ENCODE results near the gene STXBP5. TPM values are rescaled to one million over a fixed set of nuclear protein-coding genes. Genes with fewer than 3 reads are reported as not detected.

STXBP5 gene
- total RNA-seq (2014; rRNA removed; shearing (Covaris generic)), result 9.6 and 14.1 TPM in 2 replicates

DNA sequence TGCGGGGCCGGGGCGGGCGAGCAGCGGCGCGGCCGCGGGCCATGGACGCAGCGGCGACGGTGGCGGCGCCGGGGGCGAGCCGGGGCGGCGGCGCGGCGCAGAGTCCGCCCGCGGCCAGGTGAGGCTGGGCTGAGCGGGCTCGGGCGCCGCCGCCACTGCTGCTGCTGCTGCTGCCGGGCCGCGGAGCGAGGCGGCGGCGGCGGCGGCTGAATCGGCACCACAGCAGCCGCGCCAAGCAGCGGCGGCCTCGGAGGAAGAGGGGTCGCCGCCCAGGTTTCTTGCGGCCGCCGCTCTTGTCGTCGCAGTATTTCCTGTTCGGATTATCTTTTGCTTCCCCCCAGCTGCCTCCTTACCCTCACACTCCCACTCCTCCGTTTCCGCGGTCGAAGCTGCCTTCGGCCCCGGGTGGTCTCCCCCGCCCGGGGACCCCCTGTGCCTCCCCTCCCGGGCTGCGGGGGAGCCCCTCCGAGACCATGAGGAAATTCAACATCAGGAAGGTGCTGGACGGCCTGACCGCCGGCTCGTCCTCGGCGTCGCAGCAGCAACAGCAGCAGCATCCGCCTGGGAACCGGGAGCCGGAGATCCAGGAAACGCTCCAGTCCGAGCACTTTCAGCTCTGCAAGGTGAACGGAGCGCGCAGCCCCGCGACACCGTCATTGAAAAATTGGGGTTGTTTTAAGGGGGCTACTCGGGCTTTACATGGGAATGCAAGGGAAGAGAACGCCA, at the start of gene STXBP5:
STXBP5 (plus strand) TSS at position 358 of the 726 bp plus-strand sequence; CDS start at position 474, 116 bp downstream.
- in situ Hi-C loops (cut with HindIII; ENCODE audit: low sequenced_read_pairs), result loop anchor here (25.0 kb wide), 1 partner anchor 292 kb away; no protein-coding TSS in a partner anchor
- DNase-seq (ENCODE audit: low spot score), result peak; percentile 64

DNA sequence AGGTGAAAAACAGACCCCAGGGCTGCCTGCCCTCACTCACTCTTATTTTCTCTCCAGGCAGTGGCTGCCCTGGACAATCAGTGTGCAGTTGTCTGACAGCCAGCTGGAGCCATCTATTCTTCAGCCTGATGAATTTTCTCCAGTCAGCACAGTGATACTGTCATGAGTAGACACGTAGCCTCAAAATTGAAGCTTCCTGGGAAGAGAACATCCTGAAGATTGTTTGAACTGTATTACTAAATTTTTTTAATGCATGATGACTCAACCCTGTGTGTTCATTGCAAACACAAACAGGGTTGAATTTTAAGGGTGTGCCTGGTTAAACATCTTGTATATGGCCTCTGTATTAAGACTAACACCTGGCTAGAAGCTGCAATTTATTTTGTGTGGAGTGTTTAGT, 49.8 kb upstream of the STXBP5 start:
- in situ Hi-C loops (cut with HindIII; ENCODE audit: low sequenced_read_pairs), result no loop called here

DNA sequence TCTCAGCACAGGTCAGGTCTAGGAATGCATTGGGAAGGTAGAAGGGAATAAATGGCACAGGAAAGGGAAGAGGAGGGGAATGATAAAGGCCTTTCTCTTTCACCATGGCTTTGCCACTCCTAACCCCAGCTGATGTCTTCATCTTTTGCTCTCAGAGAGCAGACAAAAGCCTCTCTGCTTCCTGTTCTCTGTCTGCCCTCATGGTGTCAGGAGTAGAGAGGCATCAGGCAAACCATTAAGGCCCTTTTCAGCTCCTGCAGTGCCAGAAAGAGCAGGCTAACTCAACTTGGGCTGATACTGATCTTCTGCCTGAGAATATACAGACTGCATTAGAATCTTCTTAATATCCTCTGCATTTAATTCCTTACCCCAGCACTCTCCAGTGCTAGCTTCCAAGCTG, 48.0 kb upstream of the STXBP5 start:
- in situ Hi-C loops (cut with HindIII; ENCODE audit: low sequenced_read_pairs), result no loop called here
- DNase-seq (ENCODE audit: low spot score), result no peak

More for the DNA sequence above, 49.8 kb upstream of the STXBP5 start:
- DNase-seq (ENCODE audit: low spot score), result no peak

DNA sequence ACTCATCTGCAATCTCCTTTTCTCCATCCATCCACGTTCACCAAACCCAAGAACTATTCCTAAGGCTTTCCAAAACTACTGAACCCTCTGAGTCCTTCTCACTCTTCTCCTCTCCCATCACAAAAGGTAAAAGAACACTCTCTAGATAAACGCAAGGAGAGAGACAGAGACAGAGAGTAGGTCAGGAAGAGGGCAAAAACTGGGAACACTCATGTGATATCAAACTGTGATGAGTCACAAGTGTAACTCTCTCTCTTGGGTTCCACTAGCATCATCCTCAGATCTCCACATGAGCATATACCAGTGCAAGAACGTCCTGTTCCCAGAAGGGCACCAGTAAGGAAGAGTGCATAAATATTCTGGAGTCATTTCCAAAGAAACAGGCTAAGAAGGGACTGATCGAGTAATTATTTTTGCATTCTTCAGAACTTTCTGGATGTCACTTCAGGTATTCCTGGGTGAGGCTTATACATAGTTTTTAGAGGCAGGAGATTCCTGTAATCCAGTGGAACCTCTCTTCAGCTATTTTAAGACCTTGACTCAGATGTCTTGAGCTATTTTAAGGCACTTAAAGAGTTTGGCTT, 47.3 kb upstream of the STXBP5 start:
- DNase-seq (ENCODE audit: low spot score), result no peak
- in situ Hi-C loops (cut with HindIII; ENCODE audit: low sequenced_read_pairs), result no loop called here

DNA sequence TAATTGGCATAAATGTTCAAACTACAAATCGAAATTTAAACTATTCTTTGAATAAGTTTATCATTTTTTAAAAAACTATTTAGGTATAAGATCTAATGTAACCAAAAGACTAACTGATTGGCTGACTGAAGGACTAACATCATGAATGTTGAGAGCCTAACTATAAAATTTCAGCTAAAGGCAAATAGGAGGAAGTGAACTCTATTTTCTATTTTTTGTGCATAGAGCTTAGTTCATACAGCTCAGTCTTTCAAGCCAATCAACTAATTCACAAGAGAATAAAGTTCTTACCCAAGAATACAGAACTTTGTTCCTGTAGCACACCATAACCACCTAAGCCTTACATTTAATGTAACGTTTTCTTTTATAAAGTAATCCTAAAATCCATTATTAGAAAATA, 46.3 kb upstream of the STXBP5 start:
- no peak for DNase-seq (ENCODE audit: low spot score)
- in situ Hi-C loops (cut with HindIII; ENCODE audit: low sequenced_read_pairs), result no loop called here

DNA sequence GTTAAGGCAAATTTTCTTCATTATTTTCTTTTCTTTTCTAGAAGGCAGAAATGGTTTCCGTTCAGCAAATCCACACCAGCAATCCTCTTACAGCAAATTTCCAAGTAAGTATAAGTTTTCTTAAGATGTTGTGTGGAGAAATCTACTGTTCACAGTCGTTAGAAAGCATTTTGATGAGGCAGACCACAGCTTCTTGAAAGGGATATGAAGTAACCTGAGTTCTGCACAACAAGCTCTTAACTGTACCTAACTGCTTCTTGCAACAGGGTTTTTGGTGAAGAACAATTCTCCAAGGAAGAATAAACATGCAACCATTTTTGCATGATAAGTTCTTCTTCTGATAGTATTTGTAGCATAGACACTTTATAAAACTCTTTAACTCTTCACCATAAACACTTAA, 45.3 kb upstream of the STXBP5 start:
- DNase-seq (ENCODE audit: low spot score), result no peak

DNA sequence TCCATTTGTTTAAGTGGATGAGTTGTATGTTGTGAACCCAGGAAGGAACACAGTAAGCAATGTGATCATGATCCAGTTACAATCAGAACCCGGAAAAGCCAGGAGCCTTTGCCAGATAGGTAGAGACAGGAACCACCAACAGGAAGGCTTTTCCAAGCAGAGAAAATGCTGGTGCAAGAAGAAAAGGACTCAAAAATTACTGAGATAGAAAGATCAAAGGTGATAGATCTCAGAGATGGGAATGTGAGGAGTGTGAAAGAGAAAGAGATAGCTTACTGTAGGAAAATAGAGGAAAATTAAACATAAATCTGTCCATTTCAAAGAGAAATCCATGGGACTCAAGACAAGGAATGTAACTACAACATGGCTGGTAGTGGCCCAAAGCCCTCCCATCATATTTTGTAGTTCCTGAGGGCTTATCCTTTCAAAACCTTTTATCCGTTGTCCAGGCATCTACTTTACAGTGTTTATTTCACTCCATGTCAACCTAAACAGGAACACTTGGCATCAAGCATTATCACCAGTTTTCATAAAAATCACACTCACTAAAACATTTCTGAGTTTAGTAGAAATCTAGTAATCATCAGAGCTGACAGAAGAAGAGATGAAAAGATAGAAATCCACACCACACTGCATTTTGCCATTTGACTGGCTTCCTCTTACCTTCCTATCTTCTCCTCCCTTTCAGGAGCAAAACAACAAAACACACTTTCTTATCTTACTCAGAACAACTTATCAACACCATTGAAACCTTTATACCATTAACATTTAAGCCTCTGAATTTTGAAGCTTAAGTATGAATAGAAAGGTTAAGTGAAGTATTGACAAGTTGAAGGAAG, 44.5 kb upstream of the STXBP5 start:
- no peak for DNase-seq (ENCODE audit: low spot score)
- in situ Hi-C loops (cut with HindIII; ENCODE audit: low sequenced_read_pairs), result no loop called here

More for the DNA sequence above, 45.3 kb upstream of the STXBP5 start:
- in situ Hi-C loops (cut with HindIII; ENCODE audit: low sequenced_read_pairs), result no loop called here

DNA sequence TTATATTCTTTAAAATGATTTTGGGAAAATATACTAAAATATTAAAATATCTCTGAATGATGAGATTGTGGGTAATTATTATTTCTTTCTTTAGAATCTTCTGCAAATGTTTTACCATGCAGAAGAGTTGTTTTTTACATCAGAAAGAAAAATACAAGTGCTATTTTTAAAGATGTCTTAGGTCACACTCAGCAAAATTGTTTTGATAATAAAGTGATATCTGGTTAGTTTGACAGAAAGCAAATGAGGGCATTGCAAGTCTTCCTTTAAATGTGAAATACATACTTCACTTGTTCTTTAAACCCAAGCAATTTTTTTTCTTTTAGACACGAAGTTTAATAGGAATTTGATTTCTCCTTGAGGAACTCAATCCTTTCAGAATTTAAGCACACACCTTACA, 43.6 kb upstream of the STXBP5 start:
- in situ Hi-C loops (cut with HindIII; ENCODE audit: low sequenced_read_pairs), result no loop called here
- no peak for DNase-seq (ENCODE audit: low spot score)

DNA sequence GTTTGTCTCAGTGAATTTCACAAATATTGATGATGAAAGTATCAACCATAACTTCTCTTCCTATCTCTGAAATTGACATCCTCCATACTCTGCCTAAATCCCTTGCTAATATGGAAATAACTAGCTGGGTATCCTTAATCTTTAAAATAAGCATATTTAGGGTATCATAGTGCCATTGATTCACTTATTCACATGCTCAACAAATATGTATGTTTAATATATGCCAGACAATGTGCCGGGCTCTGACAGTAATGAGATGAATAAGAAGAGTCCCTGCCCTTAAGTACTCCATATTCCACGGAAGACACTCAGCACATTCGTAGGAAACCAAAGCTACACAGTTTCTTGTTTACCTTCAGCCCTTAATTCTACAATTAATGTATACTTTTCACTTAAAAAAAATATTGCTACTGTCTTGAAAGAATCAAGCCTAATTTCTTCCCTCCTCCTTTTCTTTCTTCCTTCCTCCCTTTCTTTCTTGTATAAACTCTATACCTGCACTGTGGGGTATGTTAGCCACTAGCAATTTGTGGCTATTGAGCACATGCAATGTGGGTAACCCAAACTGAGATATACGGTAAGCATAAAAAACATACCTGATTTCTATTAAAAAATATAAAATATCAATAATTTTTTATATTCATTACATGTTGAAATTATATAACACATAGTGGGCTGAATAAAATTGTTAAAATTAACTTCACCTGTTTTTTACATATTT, 42.8 kb upstream of the STXBP5 start:
- no peak for DNase-seq (ENCODE audit: low spot score)
- in situ Hi-C loops (cut with HindIII; ENCODE audit: low sequenced_read_pairs), result no loop called here

DNA sequence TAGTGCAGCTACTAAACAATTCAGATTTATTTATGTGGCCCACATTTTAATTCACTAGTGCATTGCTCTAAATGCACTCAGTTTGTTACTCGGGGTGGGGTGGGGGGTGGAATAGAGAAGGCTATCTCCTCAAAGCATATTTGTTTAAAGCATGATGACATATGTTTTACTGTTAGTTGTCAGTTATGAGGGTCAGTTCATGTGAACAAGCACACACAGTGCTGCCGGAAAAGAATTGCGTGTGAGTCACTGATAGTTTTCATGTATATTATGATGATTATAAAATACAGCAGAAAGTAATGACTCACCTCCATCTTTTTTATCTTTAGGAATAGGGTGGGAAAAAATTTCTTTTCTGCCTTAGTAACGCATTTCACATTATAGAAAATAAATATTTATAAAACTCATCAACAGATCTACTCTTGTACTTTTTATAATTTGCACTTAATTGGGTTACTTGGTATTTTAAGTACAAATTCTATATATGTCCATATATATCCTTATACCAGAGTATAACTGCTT, 42.2 kb upstream of the STXBP5 start:
- in situ Hi-C loops (cut with HindIII; ENCODE audit: low sequenced_read_pairs), result no loop called here
- DNase-seq (ENCODE audit: low spot score), result no peak

DNA sequence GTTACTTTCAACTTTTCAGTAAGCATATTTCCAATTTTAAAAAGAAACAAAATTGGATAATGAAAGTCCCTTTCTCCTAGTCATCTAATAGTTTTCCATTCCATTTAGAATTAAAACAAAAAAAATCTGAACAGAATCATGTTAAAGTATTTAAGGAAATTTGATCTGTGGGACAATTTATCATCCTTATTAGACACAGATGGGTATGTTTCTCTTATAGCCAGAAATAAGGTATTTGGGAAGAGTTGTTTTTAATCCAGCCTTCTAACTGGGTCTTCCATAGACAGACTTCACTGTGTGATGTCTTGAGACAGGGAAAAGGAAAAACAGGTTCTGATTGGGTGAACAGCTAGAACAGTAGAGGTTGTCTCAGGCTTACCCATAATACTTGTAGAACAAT, 39.5 kb upstream of the STXBP5 start:
- in situ Hi-C loops (cut with HindIII; ENCODE audit: low sequenced_read_pairs), result no loop called here
- DNase-seq (ENCODE audit: low spot score), result no peak

DNA sequence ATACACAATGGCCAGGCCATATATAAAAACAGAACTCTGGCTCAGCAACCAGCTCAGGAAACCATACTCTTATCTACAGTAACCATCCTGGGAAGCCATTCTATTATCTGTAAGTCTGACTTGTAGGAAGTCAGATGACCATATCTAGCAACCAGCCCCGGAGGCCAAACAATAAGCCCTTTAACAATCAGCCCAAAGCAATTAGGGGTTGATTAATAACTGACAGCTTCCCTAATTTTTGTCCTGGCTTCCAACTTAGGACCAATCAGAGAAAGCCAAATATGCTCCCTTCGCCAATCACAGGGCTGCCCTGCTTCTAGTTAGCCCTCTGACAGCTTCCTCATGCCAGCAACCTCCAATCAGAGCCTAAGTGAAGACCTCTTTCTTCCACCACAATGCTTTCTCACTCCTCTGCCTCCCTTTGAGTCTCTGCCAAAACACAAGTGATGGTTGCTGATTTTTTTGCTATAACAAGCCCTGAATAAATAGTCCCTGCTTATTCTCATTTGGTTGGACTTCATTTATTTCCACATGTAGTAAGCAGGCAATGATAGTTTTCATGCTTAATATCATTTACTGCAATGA, 37.8 kb upstream of the STXBP5 start:
- in situ Hi-C loops (cut with HindIII; ENCODE audit: low sequenced_read_pairs), result no loop called here
- no peak for DNase-seq (ENCODE audit: low spot score)

DNA sequence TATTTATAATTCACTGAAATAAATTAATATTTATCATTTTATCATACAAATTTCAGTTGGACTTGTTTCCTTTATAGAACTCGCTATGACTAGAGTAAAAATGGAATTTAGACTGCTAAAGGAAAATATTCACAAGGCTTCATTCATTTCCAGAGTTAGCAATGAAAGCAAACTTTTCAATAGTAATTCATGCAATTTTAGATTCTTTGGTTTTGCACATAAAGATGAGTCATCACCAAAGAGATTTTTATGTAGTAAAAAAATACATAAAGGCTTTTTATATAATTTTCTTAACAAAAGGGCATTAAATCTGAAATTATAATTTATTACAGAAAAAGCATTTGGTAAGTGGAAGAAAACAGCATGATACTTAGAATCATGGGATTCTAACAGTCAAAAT, 37.2 kb upstream of the STXBP5 start:
- no peak for DNase-seq (ENCODE audit: low spot score)
- in situ Hi-C loops (cut with HindIII; ENCODE audit: low sequenced_read_pairs), result no loop called here

DNA sequence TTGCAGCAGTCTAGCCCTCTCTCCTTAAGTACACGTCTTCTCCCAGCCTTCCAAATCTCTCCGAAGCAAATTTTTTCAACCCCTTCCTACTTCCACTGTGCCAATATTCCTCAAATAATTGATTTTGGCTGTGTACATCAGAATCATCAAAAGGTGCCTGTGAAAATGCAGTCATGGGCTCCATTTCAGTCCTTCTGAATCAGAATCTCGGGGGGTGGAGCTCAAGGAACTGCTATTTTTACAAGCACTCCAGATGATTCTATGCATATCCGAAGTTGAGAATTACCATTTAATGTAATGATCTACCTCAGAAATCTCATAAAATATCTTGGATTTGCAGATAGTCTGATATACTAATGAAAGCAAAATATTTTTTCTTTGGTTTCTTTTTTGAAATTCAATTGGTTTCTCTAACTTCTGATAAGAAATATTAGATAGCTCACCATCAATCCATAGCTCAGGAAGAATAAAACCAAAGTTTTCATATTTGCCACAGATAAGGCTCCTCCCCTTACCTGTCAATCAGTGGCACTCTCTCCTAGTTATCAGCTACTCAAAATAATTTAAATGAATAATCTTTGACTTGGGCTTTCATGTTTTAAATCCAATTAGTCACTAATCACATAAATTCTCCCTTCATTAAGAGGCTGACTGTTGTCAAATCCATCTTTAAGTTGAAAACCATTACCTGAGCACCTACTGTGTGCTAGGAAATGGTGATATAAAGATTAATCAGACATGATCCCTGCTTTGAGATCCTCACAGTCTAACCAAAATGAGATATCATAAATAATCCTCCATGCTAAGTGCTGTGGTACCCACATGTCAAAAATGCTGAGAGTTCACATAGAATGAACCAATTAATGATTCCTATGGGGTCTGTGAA, 36.4 kb upstream of the STXBP5 start:
- in situ Hi-C loops (cut with HindIII; ENCODE audit: low sequenced_read_pairs), result no loop called here
- DNase-seq (ENCODE audit: low spot score), result no peak

DNA sequence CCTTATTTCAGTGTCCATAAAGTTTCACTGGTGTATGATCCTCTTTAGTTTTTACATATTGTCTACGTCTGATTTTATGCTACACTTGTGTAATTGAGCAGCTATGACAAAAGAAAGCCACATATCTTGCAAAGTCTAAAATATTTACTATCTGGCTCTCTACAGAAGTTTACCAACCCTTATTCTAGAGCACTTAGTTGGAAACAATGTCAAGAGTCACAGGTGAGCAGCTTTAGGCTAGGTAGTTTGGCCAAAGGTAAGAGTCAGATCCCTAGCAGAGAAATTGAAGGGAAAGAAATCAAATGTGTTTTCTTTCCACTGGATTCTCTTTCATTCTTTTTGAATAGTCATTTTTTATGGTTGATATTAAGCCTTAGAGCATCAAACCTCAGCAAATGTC, 34.7 kb upstream of the STXBP5 start:
- in situ Hi-C loops (cut with HindIII; ENCODE audit: low sequenced_read_pairs), result no loop called here
- DNase-seq (ENCODE audit: low spot score), result no peak

DNA sequence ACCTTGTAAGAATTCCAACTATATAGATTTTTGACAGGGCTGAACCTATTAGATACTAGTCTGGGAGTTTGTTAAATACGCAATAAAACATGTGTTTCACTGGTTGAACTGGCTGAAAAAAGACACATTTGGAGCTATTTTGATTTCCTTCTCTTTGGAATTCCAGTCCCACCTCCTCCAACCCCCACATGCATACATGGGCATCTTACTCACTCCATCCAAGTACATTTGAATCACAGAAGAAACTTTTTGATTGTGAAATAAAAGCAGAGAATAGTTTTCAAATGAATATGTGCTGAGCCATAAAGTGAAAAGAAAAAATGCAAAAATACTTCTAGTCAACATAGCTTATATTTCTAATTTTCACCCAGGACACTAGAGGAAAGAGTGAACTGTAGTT, 33.9 kb upstream of the STXBP5 start:
- DNase-seq (ENCODE audit: low spot score), result no peak
- in situ Hi-C loops (cut with HindIII; ENCODE audit: low sequenced_read_pairs), result no loop called here

DNA sequence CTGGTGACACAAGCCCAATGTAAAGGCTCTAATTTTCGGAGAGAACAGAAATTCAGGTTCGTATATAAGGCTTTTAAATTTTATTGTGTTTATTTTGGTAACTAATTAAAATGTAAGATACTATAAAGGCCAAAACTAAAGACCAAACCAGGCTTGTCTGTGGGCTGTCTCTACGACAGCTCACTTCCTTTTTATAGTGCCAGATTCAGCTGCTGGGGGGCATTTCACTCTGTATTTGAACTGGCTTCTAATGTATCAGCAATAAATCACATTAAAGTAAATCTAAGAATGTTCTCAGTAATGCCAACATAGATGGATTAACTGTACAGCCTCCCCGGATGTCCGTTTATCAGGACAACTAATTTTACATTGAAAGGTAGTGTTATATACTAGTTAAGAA, 31.1 kb upstream of the STXBP5 start:
- no peak for DNase-seq (ENCODE audit: low spot score)

DNA sequence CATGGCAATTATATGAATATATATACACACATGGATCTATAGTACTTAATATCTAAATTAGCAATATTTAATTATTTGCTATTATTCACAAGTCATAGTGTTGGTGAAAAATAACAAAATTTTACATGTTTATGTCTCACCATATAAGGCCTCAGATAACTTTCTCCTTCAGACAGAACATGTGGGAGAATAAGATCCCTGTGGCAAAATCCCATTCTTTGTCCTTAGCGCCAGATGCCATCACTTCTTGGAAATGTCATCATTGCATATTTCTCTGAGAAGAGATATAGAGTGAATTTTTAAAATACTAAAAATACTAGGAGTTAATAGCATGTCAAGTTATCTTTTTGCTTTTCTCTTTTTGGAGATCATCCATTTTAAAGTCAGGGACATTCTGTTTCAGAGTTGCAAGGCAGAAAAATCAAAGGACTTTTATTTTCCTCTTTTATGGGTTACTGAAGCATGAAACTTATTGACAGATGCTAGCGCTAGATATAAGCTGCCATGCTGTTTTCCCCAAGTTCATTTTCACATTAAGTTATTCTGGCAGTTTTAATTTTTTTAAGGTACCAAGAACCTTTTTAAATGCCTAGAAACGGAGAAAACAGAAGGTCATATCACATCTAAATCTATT, 30.4 kb upstream of the STXBP5 start:
- in situ Hi-C loops (cut with HindIII; ENCODE audit: low sequenced_read_pairs), result no loop called here
- no peak for DNase-seq (ENCODE audit: low spot score)

More for the DNA sequence above, 31.1 kb upstream of the STXBP5 start:
- in situ Hi-C loops (cut with HindIII; ENCODE audit: low sequenced_read_pairs), result no loop called here

Measured in G401 (cell line).